ENCODE measurements around the gene TNRC6A.

GRCh38 chr16:24849641-24850040, 120.2 kb downstream of the TNRC6A start:
- no peak for TF ChIP-seq NFRKB (IDR thresholded peaks at IDR 0.05)
- no peak for TF ChIP-seq FOXK2 (IDR thresholded peaks at IDR 0.05)
- no peak for TF ChIP-seq FOXA1 (IDR thresholded peaks at IDR 0.05)
- no peak for TF ChIP-seq L3MBTL2 (conservative IDR thresholded peaks at IDR 0.05)
- TF ChIP-seq ZNF384 (IDR thresholded peaks at IDR 0.05), result no peak
- TF ChIP-seq BHLHE40 (IDR thresholded peaks at IDR 0.05; ENCODE audit: borderline replicate concordance), result no peak
